OCI-LY7 (cell line): ENCODE data around the gene AFF3.

Experiments used
- EZH2phosphoT487 ChIP-seq: fragments of 200-600 bp; sonication (generic); IDR thresholded peaks from 2 replicates; pipeline ENCODE4 v1.6.1; 2018; ENCODE audit warnings: low read depth, borderline replicate concordance, mild to moderate bottlenecking, mixed run types, antibody characterized with exemption, low read length, moderate library complexity, mixed read lengths
- TF ChIP-seq, protein P1 (sequence below): fragments of 200-600 bp; sonication (generic); conservative IDR thresholded peaks from 2 replicates; pipeline ENCODE4 v1.5.1; 2014; ENCODE audit warnings: mild to moderate bottlenecking, antibody characterized with exemption, low read length, moderate library complexity, mixed read lengths

DNA sequence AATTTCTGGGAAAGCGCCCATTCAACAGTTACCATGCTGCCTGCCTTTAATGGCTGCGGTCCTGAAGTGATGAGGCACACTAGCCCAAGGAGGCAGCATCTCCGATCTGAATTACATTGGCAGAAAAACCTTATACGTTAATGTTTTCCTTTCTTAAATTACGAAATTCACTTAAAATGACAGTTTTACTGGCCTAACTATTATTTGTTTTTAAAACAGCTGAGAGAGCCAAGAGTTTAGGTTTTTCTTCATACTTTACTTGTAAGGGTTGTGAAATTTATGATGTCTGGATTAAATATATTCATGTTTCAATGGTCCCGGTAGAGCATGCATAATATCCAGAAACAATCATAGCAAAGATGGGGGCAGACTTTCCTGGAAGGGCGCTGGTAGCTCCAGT lies 537.4 kb downstream of the AFF3 start:
- TF ChIP-seq, protein P1, sequence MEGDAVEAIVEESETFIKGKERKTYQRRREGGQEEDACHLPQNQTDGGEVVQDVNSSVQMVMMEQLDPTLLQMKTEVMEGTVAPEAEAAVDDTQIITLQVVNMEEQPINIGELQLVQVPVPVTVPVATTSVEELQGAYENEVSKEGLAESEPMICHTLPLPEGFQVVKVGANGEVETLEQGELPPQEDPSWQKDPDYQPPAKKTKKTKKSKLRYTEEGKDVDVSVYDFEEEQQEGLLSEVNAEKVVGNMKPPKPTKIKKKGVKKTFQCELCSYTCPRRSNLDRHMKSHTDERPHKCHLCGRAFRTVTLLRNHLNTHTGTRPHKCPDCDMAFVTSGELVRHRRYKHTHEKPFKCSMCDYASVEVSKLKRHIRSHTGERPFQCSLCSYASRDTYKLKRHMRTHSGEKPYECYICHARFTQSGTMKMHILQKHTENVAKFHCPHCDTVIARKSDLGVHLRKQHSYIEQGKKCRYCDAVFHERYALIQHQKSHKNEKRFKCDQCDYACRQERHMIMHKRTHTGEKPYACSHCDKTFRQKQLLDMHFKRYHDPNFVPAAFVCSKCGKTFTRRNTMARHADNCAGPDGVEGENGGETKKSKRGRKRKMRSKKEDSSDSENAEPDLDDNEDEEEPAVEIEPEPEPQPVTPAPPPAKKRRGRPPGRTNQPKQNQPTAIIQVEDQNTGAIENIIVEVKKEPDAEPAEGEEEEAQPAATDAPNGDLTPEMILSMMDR = no peak
- TF ChIP-seq EZH2phosphoT487 = no peak
